Renal cortical epithelial cell (primary cell): ENCODE data around the gene QKI. TPM values are rescaled to one million over a fixed set of nuclear protein-coding genes. Genes with fewer than 3 reads are reported as not detected.

Experiments used
- DNase-seq: peaks from one replicate; pipeline ENCODE4 v3.0.0-alpha.2; 2011; ENCODE audit warnings: low read depth
- total RNA-seq: library from RNA; depleted of rRNA; stranded (reverse); fragments of >200 nt; gene quantifications from 2 replicates; pipeline ENCODE4 v1.2.3, GENCODE V29; 2014

The QKI gene
- total RNA-seq, 1 donor from 2014 or later = 218 TPM

GRCh38 chr6:163613668-163614067, 199.2 kb downstream of the QKI start:
- no peak for DNase-seq

GRCh38 chr6:163616452-163616851, 201.9 kb downstream of the QKI start:
- no peak for DNase-seq

- DNase-seq = no peak
Observed at GRCh38 chr6:163617549-163617948, 203.0 kb downstream of the QKI start.

GRCh38 chr6:163620101-163620500, 205.6 kb downstream of the QKI start:
- no peak for DNase-seq

- peak; percentile 31 for DNase-seq
Observed at GRCh38 chr6:163620670-163621330, 206.3 kb downstream of the QKI start.

- DNase-seq = no peak
Observed at GRCh38 chr6:163625265-163625664, 210.7 kb downstream of the QKI start.

GRCh38 chr6:163626073-163626867, 211.8 kb downstream of the QKI start:
- DNase-seq = peak; percentile 6

GRCh38 chr6:163627274-163628062, 212.9 kb downstream of the QKI start:
- DNase-seq = no peak
